Measurements from ENCODE around the gene PDE4D.

PDE4D gene

DNA sequence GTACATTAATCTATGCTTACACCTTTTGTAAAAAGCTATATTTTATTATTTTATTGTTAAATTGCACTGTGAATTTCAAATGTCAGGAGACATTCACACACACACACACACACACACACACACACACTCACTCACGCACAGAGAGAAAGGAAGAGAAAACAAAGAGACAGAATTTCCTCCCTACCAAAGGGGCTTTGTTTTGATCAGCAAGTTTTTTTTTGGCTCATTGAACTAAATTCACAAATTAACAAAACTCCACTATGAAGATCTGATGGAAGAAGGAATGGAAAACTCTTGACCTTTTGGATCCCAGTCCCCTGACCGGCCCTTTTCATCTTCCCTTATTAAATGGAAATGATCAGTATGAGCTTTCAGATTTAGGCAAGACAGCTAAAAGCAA lies 161.2 kb downstream of the PDE4D start:
- no peak for DNase-seq

DNA sequence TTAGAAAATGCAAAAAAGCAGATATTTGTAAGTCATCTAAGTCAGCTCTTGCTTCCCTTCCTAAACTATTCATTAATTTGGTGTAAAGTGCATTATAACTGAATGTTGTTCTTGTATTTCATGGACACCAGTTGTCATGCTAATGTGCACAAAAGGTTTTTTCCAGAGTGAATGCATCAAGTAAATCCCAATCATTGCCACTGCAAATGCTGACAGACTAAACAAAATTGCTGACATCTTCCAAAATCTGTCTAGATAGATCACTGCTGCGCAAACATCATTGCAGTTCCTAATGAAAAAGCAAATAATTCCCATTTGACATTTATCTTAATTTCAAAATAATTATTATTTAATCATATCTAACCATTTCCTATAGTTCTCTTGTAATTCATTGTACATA lies 161.7 kb downstream of the PDE4D start:
- no peak for DNase-seq

DNA sequence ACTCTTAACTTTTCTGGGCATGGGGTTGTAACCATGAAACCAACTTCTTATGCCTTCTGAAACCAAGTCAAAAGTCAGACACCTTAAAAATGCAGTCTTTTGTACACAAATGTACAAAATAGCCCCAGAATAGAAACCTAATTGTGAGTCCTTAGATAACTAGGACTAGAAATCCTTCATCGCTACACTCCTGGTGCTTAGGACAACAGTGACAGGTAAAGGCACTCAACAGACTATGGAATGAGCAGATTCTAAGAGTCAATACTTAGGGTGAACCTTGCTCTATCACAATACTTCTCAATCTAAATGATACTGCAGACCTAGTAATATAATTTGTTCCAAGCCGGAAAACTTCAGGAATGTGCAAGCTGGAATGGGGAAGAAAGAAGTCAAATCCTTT lies 163.7 kb downstream of the PDE4D start:
- no peak for DNase-seq

DNA sequence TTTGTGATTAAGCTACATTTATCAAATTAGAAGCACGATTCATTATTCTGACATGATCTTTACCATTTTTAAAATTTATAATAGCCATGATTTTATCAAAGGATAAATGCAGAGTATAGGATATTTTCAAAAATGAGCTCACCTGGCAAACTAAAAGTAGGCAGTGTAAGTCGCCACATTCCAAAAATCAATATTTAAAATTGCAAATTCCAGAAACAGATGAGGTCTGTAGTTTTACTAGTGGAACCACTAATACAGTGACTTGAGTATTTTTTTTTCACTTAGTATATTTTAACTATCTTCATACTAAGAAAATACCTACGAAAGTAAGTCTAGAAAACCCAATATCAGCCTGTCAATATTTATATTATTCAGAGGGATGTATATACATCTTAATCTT lies 164.2 kb downstream of the PDE4D start:
- DNase-seq = no peak

DNA sequence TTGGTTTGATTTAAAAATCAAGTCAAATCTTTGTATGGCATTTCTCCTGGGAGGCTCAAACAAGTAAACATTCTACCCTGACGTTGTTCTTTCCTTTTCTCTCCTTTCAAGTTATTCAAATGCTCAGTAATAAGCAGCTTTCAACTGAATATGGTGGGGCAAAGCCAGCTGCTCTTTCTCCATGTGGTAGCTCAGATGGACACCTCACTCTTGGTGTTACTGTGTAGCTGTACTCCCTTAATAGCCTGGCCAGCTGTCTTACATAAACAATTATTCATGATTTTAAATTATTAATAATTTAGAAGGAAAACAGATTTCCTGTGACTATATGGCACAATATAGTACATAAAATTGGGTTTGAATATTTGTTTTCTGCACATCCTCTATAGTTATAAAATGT lies 165.2 kb downstream of the PDE4D start:
- DNase-seq = no peak

DNA sequence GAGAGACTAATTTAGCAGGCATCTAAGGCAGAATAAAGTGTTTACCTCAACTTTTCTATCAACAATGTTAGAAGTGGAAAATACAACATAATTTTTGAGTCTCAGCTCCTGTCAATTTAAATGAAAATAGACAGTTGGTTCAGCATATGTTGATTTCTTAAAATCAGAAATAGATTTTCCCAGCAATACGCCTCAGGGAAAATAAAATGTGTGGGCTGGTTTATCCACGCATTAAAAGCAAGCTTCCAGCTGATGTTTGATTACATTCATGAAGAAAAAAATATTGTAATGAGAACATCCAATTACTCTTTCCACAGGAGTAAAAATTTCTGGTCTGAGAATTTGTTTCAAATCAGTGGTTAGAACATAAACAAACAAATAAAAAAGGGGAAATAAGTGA lies 166.3 kb downstream of the PDE4D start:
- DNase-seq = no peak

DNA sequence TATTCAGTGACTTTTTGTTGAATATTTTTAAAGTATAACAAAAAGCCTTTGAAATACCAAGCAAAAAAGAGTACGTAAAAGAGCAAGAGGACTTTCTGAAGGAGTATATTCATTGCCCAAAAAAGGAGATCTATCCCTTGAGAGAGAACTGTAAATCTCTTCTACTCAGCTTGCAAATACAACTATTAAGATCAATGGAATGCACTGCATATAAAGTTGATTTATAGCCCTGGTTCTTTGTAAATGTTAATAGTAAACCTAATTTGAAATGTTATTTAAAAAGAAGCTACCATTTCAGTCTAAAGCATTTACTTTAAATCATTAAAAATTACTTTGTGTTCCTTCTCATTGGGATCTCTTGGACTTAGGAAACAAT lies 168.1 kb downstream of the PDE4D start:
- DNase-seq = no peak

DNA sequence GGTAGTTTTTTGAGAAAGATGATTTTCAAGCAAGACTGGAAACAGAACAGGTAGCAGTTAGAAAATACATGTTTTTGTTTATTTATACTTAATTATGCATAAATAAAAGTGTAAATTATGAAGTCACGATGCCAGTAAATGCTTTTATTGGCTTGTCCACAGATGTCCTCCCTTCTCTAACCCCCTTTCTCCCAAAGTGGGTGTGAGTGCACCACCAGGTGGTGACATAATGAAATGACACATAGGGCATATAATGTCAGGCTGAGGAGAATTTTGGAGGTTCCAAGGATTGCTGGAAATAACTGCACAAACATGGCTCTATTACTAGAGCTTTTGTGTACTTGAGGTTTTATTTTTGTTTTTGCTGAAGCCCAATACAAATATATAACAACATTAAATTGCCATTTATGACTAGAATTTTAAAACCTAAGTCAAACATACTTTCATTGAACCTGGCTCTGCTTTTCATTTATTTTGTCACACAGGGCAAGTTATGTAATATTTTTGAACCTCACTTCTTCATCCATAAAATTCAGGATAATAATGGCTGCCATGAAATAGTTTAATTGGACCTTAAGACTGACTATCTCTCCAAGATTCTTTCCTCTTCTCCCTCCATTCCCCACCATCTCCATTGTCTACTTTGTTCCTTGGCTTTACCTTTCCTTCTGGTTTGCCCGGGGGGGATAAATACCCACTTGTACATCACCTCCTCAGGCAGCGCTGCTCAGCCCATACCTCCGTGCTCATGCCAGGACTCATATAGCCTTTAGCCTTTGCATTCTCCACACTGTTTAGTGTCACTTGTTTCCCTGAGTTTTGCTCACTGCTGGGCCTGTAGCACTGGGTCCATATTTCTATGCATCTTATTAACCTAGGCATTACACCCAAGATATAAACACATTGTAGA lies 168.8 kb downstream of the PDE4D start:
- no peak for DNase-seq

DNA sequence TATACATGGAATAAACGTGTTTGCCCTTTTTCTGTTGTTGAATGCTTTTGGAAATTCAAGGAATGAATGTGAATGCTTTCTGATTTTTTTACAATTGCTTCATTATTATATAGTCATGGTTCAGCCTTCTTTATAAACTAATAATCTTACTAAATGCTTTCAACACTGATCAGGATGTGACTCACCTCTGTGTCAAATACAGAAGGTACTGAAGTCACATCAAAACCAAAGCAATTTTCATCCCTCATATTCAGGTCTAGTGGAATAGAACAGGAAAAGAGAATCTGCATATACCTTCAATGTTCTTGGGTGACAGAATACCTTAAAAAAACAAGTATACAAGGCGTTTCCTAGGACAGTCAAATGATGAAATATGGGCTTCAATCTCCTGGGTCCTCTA lies 170.7 kb downstream of the PDE4D start:
- DNase-seq = no peak

DNA sequence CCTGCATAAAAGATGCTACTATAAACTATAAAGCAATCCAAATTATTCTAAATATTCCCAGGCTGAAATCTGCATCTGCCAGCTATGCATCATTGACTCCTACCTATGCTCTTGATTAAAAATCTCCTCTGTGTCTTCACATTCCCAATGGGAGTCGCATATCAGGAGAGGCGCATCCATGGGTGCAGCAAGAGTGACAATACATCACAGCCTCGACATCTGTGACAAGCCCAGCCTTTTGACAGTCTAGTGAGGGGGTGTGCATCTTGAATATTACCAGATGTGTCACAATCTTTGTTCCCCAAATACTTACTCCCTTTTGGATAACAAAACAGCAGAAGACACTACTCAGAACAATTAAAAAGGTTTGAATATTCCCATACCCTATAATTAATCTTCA lies 171.8 kb downstream of the PDE4D start:
- no peak for DNase-seq

DNA sequence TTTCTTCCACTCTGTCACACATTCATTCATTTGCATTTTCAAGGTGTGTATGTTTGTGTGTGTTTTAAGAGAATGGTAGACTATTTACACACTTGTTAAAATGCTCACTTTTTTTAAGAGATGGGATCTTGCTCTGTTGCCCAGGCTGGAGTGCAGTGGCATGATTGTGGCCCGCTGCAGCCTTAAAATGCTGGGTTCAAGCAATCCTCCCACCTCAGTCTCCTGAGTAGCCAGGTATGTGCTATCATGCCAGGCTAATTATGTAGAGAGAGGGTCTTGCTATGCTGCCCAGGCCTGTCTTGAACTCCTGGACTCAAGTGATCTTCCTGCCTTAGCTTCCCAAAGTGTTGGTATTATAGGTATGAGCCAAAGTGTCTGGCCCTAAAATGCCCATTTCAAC lies 173.5 kb downstream of the PDE4D start:
- DNase-seq = no peak

DNA sequence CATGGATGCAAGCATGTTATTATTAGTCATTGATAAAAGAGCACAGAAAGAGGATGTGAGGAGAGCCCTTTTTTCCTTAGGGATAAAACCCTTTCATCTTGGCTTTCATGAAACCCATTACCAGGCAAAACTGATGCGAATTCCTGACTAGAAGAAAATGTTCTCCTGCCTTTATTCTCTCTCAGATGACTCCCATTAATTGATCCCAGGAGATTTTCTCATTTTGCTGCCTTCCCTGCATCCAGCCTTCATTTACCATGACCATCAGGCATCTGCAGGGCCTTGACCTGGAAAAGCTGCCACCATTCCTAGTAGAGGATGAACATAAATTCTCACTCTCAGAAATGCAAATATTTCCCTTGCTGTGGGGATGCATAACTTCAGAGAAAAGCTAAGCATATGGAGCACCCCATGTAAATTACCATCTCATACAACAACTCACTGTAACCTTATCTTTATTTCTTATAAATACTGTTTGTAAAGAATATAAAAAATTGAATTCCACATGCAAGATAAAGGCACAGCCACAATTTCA lies 176.5 kb downstream of the PDE4D start:
- no peak for DNase-seq

DNA sequence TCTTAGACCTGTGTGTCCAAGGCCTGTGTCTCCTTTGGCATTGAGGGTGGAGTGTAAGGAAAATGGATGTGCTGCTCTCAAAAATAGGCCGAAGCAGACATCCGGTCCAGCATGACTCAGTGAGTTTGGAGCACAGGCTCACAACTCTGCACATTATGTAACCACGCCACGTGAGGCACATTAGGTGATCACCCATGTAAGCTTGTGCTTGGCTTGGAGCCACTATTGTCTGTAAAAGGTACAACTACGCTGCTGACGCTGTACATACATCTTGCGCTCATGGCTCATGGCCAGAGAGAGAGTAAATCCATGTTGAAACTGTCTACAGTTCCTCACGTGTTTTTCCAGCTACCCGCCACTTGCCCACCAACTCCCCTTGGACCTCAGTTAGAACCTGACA lies 177.5 kb downstream of the PDE4D start:
- no peak for DNase-seq

DNA sequence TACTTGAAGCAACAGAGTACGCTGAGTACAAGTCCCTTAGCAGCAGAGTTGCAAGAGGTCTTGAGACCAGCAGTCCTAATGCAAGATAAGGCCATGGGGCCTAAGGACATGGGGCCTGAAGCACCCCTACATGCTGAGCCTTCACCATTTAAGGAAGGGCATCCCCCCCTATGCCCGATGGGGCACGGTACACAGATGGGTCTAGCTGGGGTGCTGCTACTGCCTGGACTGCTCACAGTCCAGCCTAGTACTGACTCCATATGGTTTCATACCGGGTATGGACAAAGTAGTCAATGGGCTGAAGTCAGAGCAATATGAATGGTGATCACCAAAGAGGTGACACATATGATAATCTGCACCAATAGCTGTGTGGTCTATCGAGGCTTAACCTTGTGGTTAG lies 178.3 kb downstream of the PDE4D start:
- no peak for DNase-seq

DNA sequence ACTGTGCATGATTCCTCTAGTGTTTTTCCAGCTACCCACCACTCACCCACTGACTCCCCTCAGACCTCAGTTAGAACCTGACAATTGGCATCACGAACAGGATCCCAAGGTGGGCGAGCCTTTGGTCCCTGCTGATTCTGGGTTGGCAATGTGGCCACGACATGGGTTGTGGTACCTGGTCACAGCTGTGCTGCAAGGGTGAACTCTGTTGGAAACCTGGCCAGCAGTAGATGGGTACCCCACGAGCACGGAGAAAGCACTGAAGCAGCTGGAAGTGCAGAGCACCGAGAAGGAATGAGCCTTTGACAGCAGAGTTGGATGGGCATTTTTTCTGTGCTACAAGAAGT lies 180.1 kb downstream of the PDE4D start:
- no peak for DNase-seq

DNA sequence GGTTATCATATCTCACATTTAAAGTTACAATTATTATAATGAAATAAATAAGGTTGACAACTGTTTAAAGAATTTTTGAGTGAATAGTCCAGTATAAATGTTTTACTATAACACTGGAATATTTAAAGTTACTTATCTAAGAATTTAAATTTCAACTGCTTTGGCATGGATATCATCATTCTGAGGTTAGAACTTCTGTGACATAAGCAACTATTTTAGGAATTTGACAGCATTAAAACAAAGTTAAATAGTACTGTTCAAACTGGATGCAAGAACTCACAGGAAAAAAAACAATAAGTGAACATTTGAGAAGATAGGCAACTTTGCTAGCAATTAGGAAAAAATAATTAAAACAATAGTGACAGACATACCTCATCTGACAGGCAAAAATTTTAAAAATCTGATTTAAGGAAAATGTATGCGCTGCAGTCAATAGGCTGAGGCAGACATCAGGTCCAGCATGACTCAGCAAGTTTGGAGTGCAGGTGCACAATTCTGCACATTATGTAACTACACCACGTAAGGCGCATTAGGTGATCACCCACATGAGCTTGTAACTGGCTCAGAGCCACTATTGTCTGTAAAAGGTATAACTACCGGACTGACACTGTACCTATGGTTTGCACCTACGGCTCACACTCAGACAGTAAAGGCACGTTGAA lies 180.6 kb downstream of the PDE4D start:
- no peak for DNase-seq

DNA sequence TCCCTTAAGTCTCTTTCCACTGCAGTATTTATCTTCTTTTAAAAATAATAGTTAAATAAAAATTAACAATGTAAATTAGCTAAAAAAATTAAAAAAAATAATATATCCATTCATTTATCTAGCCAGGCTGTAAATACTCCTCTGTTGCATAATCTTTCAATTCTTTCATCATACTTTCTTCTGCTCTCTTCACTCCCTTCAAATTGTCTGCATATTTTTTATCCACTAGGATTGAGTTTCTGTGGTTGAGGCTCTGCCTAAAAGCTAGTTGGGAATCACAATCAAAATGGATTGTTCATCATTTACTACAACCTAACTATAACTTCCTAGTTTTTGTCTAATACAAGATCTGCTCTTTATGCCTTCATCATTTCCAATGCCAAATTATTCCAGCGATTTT lies 182.2 kb downstream of the PDE4D start:
- DNase-seq = no peak

DNA sequence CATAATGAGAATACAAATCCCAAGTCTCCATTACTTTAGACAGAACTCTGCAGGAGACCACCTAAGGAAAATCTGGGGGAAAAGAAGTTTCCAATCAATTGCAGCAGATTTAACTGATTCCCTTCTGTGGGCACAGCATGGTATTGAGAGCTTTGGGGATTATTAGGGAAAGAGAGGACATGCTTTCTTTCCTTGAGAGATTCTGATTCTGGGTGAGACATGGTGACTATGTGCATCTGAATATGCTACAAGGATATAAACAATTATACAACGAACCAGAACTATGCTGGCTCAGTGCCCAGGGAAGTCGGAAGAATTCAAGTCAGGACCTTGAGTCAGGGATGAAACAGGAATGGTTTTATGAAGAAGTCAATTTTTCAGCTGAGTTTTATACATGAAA lies 183.7 kb downstream of the PDE4D start:
- no peak for DNase-seq

DNA sequence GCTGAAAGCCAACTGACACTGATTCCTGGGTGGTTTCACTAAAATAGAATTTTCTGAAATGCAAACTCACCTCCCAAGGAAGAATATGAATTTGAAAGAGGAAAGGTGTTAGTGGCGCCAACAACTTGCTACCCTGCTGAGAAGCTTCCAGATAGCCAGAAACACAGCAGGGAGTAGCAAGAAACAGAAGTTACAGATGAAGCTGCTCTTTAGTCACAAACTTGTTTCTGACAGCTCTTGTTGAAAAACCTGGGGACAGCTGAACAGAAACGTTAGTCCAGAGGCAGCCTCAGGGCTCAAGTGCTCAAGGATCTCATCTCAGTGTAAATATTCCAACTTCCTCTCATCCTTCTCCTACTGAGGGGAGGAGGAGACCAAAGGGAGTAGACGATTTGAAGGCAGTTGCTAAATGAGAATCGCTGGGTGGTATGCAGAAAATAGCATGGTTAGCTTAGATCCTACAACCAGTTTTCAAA lies 184.1 kb downstream of the PDE4D start:
- no peak for DNase-seq

DNA sequence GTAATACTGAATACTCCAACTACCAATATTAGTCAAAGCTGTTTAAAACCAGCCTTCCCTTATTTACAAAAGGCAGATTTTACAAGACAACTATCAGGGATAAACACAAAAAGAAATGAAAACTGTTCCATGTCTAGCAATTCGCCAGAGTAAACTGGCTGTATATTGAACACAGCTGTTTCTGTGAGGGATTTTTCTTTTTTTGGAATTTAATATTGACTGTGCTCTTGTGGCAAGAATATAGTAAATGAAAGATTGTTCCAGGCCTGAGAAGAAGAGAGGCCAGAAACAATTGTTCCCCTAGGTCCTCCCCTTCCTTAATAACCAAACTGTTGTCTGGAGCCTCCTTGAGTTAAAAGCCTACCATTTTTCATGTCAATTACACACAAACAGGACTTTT lies 188.6 kb downstream of the PDE4D start:
- DNase-seq = no peak

DNA sequence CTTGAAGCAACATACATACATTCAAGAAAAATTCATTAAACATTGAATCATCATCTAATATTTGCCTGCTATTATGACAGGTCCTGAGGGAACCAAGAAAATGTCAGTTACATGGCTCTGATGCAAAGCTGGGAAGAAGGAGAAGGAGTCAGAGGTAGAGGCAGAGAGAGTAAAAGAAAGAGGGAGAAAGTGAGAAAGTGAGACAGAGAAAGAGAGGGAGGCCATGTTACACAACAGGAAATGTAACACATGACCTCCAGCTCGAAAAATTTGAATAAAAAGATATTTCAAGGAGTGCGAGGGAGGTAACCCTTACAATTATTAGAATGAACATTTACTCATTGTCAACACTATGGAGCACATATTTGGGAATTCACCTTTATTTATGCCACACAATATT lies 189.7 kb downstream of the PDE4D start:
- no peak for DNase-seq

DNA sequence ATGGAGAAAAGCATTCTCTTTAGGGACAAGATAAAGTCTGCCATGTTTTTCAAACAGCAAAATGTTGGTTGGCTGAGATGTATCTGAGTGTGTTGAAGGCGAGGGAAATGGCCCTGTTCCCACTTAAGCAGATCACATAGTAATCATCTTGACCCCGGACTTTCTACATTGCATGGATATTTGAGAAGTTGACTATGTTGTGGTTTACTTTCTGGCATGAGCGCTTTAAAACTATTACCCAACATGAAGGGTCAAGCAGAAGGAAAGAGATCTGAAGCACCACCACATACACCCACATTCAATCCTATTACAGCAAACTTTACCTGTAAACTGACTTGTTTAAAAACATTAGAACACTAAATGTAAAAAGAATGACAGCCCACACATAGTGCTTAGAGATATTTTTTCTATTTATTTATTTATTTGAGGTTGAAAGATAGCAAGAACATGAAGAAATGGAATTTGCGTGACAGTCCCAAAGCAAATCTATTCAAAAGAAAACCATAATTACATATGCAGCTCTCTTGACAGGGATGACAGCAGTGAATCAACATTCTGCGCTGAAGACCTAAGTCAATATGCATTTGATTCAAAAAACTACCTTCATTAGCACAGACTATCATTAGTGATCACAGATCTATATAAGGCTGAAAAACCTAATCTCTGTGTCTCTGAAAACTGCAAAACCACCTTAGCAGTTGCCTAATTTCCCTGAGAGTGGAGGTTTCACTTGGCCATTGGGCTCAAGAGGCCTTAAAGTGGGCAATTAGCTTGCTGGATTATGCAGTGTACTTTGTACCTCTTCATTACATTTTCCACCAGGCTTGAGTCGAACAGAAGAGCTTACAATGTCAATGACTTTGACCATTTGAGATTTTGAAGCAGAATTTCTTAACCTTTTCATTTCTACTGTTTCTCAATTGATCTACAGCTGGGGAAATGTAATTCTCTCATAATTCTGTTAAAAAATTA lies 195.0 kb downstream of the PDE4D start:
- no peak for DNase-seq

DNA sequence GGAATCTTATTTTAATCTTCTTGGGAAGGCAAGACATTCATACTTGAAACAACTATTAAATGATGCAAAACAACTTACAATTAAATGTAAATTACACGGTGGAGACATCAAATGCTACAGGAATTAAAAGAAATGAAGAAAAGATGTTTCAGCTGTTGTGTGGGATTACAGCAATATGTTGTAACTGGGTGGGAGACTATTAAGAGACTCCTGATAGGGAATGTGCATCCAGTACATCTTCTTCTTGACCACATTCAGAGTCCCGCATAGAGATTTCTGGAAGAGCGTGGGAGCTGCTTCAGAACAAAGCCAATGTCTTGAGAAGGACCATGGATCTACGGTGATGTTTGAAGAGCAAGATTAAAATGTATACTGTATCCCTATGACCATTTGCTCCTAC lies 199.1 kb downstream of the PDE4D start:
- DNase-seq = no peak
